Erythroblast (primary cell): ENCODE data around the gene C19orf12.

Experiments used
- GATA1 ChIP-seq: IDR thresholded peaks from 2 replicates; pipeline ENCODE4 v1.6.1; 2011; ENCODE audit warnings: low read depth, mild to moderate bottlenecking, control low read depth, low read length, moderate library complexity
- POLR2A ChIP-seq: IDR thresholded peaks from 2 replicates; pipeline ENCODE4 v1.6.1; 2011; ENCODE audit warnings: mild to moderate bottlenecking, low read length

GRCh38 chr19:29702161-29702962 lies 12.7 kb downstream of the C19orf12 start:
- TF ChIP-seq POLR2A, result no peak
- TF ChIP-seq GATA1, result no peak
